GM23338 (cell line): ENCODE measurements around the gene C18orf32. TPM values are rescaled to one million over a fixed set of nuclear protein-coding genes. Genes with fewer than 3 reads are reported as not detected.
"Not testable (repeated sequence)": the region's sequence is repeated elsewhere in the genome, so short reads cannot be mapped to it uniquely, and the experiment has no call there.

Source experiments
- ATAC-seq: fragments of 200-7000 bp; cut with Tn5 transposase; 3 replicates; pipeline ENCODE4 v1.9.1; 2020
- DNase-seq: peaks from one replicate; pipeline ENCODE4 v3.0.0-alpha.2; 2015; ENCODE audit warnings: low spot score
- H2AFZ ChIP-seq: fragments of 200-600 bp; sonication (generic); 2 replicates; pipeline ENCODE4 v1.8.0; 2016; ENCODE audit warnings: antibody characterized with exemption, mild to moderate bottlenecking, moderate library complexity
- H3F3A ChIP-seq: fragments of 200-600 bp; sonication (generic); replicated peaks from 2 replicates; pipeline ENCODE4 v1.8.0; 2017; ENCODE audit warnings: antibody characterized with exemption, mixed run types, low read depth
- H3K27ac ChIP-seq: fragments of 200-600 bp; sonication (generic); 2 replicates; pipeline ENCODE4 v1.6.1; 2016; ENCODE audit warnings: low read depth
- H3K27me3 ChIP-seq: fragments of 200-600 bp; sonication (generic); 2 replicates; pipeline ENCODE4 v1.8.0; 2016; ENCODE audit warnings: mild to moderate bottlenecking, mixed run types, moderate library complexity; ENCODE audit not compliant: insufficient read depth
- H3K36me3 ChIP-seq: fragments of 200-600 bp; sonication (generic); 2 replicates; pipeline ENCODE4 v1.8.0; 2016; ENCODE audit warnings: mild to moderate bottlenecking; ENCODE audit not compliant: insufficient read depth
- H3K4me1 ChIP-seq: fragments of 200-600 bp; sonication (generic); 2 replicates; pipeline ENCODE4 v1.8.0; 2016; ENCODE audit warnings: mild to moderate bottlenecking, moderate library complexity; ENCODE audit not compliant: insufficient read depth
- H3K4me2 ChIP-seq: fragments of 200-600 bp; sonication (generic); 2 replicates; pipeline ENCODE4 v1.7.1; 2017; ENCODE audit warnings: mixed run types
- H3K4me3 ChIP-seq: fragments of 200-600 bp; sonication (generic); 2 replicates; pipeline ENCODE4 v1.6.1; 2016; ENCODE audit warnings: mixed run types
- H3K79me2 ChIP-seq: fragments of 200-600 bp; sonication (generic); replicated peaks from 2 replicates; pipeline ENCODE4 v1.8.0; 2017; ENCODE audit warnings: mild to moderate bottlenecking; ENCODE audit not compliant: insufficient read depth
- H3K9me2 ChIP-seq: fragments of 200-600 bp; sonication (generic); 2 replicates; pipeline ENCODE4 v1.8.0; 2017; ENCODE audit not compliant: insufficient read depth
- H4K20me1 ChIP-seq: fragments of 200-600 bp; sonication (generic); replicated peaks from 2 replicates; pipeline ENCODE4 v1.8.0; 2017; ENCODE audit warnings: mild to moderate bottlenecking; ENCODE audit not compliant: insufficient read depth
- H3K27ac Mint-ChIP-seq: 2 replicates; pipeline ENCODE4 v1.8.0; 2020; ENCODE audit warnings: inconsistent platforms, mild to moderate bottlenecking, moderate library complexity, mixed read lengths
- H3K27me3 Mint-ChIP-seq: 3 replicates; pipeline ENCODE4 v1.8.0; 2022; ENCODE audit warnings: low read depth, mild to moderate bottlenecking, moderate library complexity, mixed read lengths, inconsistent platforms; ENCODE audit not compliant: insufficient read depth, poor library complexity
- H3K36me3 Mint-ChIP-seq: 3 replicates; pipeline ENCODE4 v1.8.0; 2021; ENCODE audit warnings: low read depth, mild to moderate bottlenecking, inconsistent platforms, moderate library complexity, mixed read lengths
- H3K4me1 Mint-ChIP-seq: 3 replicates; pipeline ENCODE4 v1.8.0; 2020; ENCODE audit warnings: mild to moderate bottlenecking, inconsistent platforms, mixed read lengths
- H3K4me3 Mint-ChIP-seq: 3 replicates; pipeline ENCODE4 v1.8.0; 2021; ENCODE audit warnings: moderate library complexity, mild to moderate bottlenecking, inconsistent platforms, mixed read lengths
- H3K9me3 Mint-ChIP-seq: 3 replicates; pipeline ENCODE4 v1.8.0; 2020; ENCODE audit warnings: moderate library complexity, mild to moderate bottlenecking, inconsistent platforms, mixed read lengths
- CREB1 ChIP-seq: fragments of 250-450 bp; sonication (Bioruptor Pico); IDR thresholded peaks from 2 replicates; pipeline ENCODE4 v1.5.0; 2020; ENCODE audit warnings: low read depth, mild to moderate bottlenecking, moderate library complexity
- EZH2 ChIP-seq: fragments of 200-600 bp; sonication (generic); IDR thresholded peaks from one replicate; pipeline ENCODE4 v1.8.0; 2017; ENCODE audit warnings: antibody characterized with exemption, mild to moderate bottlenecking, low read depth; ENCODE audit not compliant: unreplicated experiment
- JUNB ChIP-seq: IDR thresholded peaks from one replicate; pipeline ENCODE4 v1.6.1; 2016; ENCODE audit warnings: antibody characterized with exemption; ENCODE audit not compliant: unreplicated experiment
- NANOG ChIP-seq: IDR thresholded peaks from 2 replicates; pipeline ENCODE4 v1.6.1; 2016; ENCODE audit warnings: antibody characterized with exemption, borderline replicate concordance
- STAT1 ChIP-seq: IDR thresholded peaks from one replicate; pipeline ENCODE4 v1.6.1; 2016; ENCODE audit warnings: antibody characterized with exemption; ENCODE audit not compliant: unreplicated experiment
- ZNF114 ChIP-seq: fragments of 250-450 bp; sonication (Bioruptor Pico); IDR thresholded peaks from 2 replicates; pipeline ENCODE4 v1.5.0; 2020; ENCODE audit warnings: mild to moderate bottlenecking, moderate library complexity
- polyA plus RNA-seq: library from polyadenylated mRNA; unstranded; fragments of >200 nt; fragmentation: Nextera tagmentation; extraction: Ambion mirVana; gene quantifications from 2 replicates; pipeline ENCODE4 v1.2.1, GENCODE V29; 2016
- total RNA-seq: library from RNA; depleted of rRNA; stranded (reverse); fragments of >200 nt; shearing (Covaris generic); gene quantifications from 2 replicates; pipeline ENCODE4 v1.2.3, GENCODE V29; 2014
- TF ChIP-seq, protein P1 (sequence below), 2 experiments: fragments of 200-600 bp in 1 of 2; sonication (generic) in 1 of 2; conservative IDR thresholded peaks; 2 replicates each; pipeline versions ENCODE4 v1.5.1 to v1.6.1; 2016 to 2017; ENCODE audit warnings: antibody characterized with exemption in 2 of 2, low read depth in 2 of 2, mild to moderate bottlenecking in 2 of 2, moderate library complexity in 1 of 2
- TF ChIP-seq, protein P2 (sequence below): IDR thresholded peaks from one replicate; pipeline ENCODE4 v1.6.1; 2018; ENCODE audit warnings: antibody characterized with exemption; ENCODE audit not compliant: unreplicated experiment
- TF ChIP-seq, protein P3 (sequence below): fragments of 250-450 bp; sonication (Bioruptor Pico); IDR thresholded peaks from 2 replicates; pipeline ENCODE4 v1.5.0; 2020; ENCODE audit warnings: mild to moderate bottlenecking, moderate library complexity

C18orf32 gene
- total and polyA plus RNA-seq, 2 experiments from 2014 or later: 25.3 to 72.4 TPM

DNA sequence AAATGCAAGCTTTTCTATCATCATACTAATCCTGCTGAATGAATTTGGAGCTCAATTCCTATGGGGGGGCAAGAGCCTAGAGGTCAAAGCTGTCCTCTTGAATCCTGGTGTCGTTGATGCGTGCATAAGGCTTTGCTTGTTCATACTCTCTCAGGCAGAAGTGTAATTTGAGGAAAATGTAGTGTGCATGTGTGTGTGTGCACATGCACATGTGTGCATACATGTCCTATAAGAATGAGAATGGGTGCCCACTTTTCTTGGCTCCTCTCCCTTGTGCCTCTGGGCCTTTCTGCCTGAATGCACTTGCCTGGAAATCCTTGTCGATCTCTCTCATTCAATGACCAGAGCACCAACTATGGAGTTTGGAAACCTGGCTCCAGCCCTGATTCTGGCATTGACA, 28.5 kb upstream of the C18orf32 start:
- no peak overlapping the region for H3K27ac ChIP-seq
- Mint-ChIP-seq H3K9me3 (no peaks in the 10 kb centered on the region), H3K27me3 (peaks cover 4% of the 10 kb centered on the region), H3K4me1 (peaks cover 23% of the 10 kb centered on the region), H3K36me3 (no peaks in the 10 kb centered on the region), H3K4me3 (no peak overlapping the region), H3K27ac (no peak overlapping the region)
- no peaks in the 10 kb centered on the region for H3F3A ChIP-seq
- no peaks in the 10 kb centered on the region for H3K79me2 ChIP-seq
- H2AFZ ChIP-seq: peak overlapping the region; percentile 48; the same call in 1 of the 2 replicates
- TF ChIP-seq EZH2 (no peak), CREB1 (CRISPR knock-in tag) (no peak), STAT1 (no peak), JUNB (no peak), NANOG (no peak), ZNF114 (CRISPR knock-in tag) (no peak)
- TF ChIP-seq, protein P1, sequence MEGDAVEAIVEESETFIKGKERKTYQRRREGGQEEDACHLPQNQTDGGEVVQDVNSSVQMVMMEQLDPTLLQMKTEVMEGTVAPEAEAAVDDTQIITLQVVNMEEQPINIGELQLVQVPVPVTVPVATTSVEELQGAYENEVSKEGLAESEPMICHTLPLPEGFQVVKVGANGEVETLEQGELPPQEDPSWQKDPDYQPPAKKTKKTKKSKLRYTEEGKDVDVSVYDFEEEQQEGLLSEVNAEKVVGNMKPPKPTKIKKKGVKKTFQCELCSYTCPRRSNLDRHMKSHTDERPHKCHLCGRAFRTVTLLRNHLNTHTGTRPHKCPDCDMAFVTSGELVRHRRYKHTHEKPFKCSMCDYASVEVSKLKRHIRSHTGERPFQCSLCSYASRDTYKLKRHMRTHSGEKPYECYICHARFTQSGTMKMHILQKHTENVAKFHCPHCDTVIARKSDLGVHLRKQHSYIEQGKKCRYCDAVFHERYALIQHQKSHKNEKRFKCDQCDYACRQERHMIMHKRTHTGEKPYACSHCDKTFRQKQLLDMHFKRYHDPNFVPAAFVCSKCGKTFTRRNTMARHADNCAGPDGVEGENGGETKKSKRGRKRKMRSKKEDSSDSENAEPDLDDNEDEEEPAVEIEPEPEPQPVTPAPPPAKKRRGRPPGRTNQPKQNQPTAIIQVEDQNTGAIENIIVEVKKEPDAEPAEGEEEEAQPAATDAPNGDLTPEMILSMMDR (conservative IDR thresholded peaks at IDR 0.05; ENCODE audit: low read depth in 2 of 2): no peak
- TF ChIP-seq, protein P2, sequence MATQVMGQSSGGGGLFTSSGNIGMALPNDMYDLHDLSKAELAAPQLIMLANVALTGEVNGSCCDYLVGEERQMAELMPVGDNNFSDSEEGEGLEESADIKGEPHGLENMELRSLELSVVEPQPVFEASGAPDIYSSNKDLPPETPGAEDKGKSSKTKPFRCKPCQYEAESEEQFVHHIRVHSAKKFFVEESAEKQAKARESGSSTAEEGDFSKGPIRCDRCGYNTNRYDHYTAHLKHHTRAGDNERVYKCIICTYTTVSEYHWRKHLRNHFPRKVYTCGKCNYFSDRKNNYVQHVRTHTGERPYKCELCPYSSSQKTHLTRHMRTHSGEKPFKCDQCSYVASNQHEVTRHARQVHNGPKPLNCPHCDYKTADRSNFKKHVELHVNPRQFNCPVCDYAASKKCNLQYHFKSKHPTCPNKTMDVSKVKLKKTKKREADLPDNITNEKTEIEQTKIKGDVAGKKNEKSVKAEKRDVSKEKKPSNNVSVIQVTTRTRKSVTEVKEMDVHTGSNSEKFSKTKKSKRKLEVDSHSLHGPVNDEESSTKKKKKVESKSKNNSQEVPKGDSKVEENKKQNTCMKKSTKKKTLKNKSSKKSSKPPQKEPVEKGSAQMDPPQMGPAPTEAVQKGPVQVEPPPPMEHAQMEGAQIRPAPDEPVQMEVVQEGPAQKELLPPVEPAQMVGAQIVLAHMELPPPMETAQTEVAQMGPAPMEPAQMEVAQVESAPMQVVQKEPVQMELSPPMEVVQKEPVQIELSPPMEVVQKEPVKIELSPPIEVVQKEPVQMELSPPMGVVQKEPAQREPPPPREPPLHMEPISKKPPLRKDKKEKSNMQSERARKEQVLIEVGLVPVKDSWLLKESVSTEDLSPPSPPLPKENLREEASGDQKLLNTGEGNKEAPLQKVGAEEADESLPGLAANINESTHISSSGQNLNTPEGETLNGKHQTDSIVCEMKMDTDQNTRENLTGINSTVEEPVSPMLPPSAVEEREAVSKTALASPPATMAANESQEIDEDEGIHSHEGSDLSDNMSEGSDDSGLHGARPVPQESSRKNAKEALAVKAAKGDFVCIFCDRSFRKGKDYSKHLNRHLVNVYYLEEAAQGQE: no peak
- TF ChIP-seq, protein P3, sequence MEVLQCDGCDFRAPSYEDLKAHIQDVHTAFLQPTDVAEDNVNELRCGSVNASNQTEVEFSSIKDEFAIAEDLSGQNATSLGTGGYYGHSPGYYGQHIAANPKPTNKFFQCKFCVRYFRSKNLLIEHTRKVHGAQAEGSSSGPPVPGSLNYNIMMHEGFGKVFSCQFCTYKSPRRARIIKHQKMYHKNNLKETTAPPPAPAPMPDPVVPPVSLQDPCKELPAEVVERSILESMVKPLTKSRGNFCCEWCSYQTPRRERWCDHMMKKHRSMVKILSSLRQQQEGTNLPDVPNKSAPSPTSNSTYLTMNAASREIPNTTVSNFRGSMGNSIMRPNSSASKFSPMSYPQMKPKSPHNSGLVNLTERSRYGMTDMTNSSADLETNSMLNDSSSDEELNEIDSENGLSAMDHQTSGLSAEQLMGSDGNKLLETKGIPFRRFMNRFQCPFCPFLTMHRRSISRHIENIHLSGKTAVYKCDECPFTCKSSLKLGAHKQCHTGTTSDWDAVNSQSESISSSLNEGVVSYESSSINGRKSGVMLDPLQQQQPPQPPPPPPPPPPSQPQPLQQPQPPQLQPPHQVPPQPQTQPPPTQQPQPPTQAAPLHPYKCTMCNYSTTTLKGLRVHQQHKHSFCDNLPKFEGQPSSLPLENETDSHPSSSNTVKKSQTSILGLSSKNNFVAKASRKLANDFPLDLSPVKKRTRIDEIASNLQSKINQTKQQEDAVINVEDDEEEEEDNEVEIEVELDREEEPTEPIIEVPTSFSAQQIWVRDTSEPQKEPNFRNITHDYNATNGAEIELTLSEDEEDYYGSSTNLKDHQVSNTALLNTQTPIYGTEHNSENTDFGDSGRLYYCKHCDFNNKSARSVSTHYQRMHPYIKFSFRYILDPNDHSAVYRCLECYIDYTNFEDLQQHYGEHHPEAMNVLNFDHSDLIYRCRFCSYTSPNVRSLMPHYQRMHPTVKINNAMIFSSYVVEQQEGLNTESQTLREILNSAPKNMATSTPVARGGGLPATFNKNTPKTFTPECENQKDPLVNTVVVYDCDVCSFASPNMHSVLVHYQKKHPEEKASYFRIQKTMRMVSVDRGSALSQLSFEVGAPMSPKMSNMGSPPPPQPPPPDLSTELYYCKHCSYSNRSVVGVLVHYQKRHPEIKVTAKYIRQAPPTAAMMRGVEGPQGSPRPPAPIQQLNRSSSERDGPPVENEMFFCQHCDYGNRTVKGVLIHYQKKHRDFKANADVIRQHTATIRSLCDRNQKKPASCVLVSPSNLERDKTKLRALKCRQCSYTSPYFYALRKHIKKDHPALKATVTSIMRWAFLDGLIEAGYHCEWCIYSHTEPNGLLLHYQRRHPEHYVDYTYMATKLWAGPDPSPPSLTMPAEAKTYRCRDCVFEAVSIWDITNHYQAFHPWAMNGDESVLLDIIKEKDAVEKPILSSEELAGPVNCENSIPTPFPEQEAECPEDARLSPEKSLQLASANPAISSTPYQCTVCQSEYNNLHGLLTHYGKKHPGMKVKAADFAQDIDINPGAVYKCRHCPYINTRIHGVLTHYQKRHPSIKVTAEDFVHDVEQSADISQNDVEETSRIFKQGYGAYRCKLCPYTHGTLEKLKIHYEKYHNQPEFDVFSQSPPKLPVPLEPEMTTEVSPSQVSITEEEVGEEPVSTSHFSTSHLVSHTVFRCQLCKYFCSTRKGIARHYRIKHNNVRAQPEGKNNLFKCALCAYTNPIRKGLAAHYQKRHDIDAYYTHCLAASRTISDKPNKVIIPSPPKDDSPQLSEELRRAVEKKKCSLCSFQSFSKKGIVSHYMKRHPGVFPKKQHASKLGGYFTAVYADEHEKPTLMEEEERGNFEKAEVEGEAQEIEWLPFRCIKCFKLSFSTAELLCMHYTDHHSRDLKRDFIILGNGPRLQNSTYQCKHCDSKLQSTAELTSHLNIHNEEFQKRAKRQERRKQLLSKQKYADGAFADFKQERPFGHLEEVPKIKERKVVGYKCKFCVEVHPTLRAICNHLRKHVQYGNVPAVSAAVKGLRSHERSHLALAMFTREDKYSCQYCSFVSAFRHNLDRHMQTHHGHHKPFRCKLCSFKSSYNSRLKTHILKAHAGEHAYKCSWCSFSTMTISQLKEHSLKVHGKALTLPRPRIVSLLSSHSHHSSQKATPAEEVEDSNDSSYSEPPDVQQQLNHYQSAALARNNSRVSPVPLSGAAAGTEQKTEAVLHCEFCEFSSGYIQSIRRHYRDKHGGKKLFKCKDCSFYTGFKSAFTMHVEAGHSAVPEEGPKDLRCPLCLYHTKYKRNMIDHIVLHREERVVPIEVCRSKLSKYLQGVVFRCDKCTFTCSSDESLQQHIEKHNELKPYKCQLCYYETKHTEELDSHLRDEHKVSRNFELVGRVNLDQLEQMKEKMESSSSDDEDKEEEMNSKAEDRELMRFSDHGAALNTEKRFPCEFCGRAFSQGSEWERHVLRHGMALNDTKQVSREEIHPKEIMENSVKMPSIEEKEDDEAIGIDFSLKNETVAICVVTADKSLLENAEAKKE (CRISPR knock-in tag): no peak
- H4K20me1 ChIP-seq: no peaks in the 10 kb centered on the region
- H3K36me3 ChIP-seq: no peaks in the 10 kb centered on the region
- no peaks in the 10 kb centered on the region for H3K9me2 ChIP-seq
- no peak overlapping the region for H3K4me3 ChIP-seq
- DNase-seq (no peak), ATAC-seq (no peak)
- no peak overlapping the region for H3K4me2 ChIP-seq
- no peaks in the 10 kb centered on the region for H3K27me3 ChIP-seq
- peaks cover 26% of the 10 kb centered on the region for H3K4me1 ChIP-seq

DNA sequence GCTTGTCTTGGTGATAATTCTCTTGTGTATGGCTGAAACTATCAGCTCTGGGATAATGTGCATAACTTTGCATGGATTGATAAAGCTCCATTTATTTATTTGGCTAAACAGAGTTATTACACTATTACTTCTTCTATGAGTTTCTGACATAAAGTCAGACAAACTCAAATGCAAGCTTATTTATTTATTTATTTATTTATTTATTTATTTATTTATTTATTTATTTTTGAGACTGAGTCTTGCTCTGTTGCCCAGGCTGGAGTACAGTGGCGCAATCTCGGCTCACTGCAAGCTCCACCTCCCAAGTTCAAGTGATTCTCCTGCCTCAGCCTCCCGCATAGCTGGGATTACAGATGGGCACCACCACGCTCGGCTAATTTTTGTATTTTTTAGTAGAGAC, 28.0 kb upstream of the C18orf32 start:
- not testable (repeated sequence) for H4K20me1 ChIP-seq, H3K4me2 ChIP-seq, H3K27me3 ChIP-seq, H3K27me3 Mint-ChIP-seq, H3K36me3 Mint-ChIP-seq, H3K36me3 ChIP-seq, H3K79me2 ChIP-seq, ATAC-seq, H3K27ac Mint-ChIP-seq, H3K4me3 ChIP-seq, DNase-seq, H3F3A ChIP-seq, H3K27ac ChIP-seq, H3K9me2 ChIP-seq, H3K9me3 Mint-ChIP-seq, H2AFZ ChIP-seq, H3K4me3 Mint-ChIP-seq
- H3K4me1 ChIP-seq: peaks cover 21% of the 10 kb centered on the region
- peaks cover 24% of the 10 kb centered on the region for H3K4me1 Mint-ChIP-seq
